Measurements from ENCODE around the gene ATP2B3. TPM values are rescaled to one million over a fixed set of nuclear protein-coding genes. Genes with fewer than 3 reads are reported as not detected.

The ATP2B3 gene
- total RNA-seq, 1 donor = not detected

DNA sequence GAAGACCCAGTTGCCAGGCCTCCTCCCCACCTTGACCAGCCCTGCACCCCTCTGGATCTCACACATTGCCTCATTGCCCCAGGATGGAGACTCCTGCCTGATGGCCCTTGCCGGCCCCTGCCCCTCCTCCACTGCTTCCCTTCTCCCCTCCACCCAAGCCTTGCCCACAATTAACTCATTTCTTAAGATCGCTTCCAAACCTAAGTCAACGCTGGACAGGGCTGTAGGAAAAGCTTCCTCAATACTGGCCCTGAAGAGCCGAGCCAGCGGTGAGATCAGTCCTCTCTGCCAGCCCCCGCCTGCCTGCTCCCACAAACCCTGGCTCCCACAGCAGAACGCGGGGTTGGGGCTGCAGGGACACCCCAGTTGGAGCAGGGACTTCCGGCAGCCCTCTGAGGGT is 39.5 kb upstream of the ATP2B3 start:
- DNase-seq (ENCODE audit: low read depth) = no peak
- no peak overlapping the region for H3K4me3 ChIP-seq (ENCODE audit: low read depth, low read length)
- TF ChIP-seq, protein P1, sequence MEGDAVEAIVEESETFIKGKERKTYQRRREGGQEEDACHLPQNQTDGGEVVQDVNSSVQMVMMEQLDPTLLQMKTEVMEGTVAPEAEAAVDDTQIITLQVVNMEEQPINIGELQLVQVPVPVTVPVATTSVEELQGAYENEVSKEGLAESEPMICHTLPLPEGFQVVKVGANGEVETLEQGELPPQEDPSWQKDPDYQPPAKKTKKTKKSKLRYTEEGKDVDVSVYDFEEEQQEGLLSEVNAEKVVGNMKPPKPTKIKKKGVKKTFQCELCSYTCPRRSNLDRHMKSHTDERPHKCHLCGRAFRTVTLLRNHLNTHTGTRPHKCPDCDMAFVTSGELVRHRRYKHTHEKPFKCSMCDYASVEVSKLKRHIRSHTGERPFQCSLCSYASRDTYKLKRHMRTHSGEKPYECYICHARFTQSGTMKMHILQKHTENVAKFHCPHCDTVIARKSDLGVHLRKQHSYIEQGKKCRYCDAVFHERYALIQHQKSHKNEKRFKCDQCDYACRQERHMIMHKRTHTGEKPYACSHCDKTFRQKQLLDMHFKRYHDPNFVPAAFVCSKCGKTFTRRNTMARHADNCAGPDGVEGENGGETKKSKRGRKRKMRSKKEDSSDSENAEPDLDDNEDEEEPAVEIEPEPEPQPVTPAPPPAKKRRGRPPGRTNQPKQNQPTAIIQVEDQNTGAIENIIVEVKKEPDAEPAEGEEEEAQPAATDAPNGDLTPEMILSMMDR (IDR thresholded peaks at IDR 0.05; ENCODE audit: insufficient read depth, low read depth, low read length) = no peak

DNA sequence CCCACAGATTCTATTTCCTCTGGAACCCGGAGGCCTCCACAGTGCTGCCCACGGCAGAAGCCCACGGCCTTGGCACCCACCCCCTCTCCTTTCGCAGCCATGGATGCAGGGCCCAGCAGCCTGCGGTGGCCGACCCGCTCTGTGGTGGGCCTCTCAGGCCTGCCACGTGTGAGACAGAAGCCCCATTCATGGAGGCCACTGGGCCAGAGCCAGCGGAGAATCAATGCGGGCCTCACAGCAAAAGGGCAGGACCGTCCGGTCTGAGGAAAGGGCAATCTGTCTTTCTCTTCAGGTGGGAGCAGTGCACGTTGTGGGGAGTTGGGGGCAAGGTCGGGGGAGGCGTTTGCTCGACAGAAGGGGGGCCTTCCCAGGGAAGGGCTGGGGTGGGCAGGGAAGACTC is 38.7 kb upstream of the ATP2B3 start:
- no peak for DNase-seq (ENCODE audit: low read depth)
- TF ChIP-seq, protein P1 (IDR thresholded peaks at IDR 0.05; ENCODE audit: insufficient read depth, low read depth, low read length) = no peak
- H3K4me3 ChIP-seq (ENCODE audit: low read depth, low read length) = no peak overlapping the region

DNA sequence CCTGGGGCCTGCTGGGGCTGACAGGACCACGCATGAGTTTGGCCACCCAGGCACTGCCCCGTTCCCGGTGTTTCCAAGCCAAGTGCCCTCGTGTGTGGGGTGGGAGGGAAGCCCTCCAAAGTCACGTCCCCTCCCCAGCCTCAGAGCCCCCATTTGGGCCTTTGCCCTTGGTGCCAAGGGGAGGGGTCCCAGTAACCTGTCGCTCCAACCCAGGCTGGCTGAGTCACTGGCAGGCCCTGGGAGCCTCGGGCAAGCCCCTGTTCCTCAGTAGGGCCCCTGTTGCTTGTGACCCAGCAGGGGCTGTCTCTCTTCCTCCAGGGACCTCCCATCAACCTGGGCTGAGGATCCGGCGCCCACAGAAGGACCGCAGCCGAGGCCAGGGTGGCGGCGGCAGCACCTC is 36.4 kb upstream of the ATP2B3 start:
- no peak for DNase-seq (ENCODE audit: low read depth)
- TF ChIP-seq, protein P1 (IDR thresholded peaks at IDR 0.05; ENCODE audit: insufficient read depth, low read depth, low read length) = no peak
- H3K4me3 ChIP-seq (ENCODE audit: low read depth, low read length) = no peak overlapping the region

DNA sequence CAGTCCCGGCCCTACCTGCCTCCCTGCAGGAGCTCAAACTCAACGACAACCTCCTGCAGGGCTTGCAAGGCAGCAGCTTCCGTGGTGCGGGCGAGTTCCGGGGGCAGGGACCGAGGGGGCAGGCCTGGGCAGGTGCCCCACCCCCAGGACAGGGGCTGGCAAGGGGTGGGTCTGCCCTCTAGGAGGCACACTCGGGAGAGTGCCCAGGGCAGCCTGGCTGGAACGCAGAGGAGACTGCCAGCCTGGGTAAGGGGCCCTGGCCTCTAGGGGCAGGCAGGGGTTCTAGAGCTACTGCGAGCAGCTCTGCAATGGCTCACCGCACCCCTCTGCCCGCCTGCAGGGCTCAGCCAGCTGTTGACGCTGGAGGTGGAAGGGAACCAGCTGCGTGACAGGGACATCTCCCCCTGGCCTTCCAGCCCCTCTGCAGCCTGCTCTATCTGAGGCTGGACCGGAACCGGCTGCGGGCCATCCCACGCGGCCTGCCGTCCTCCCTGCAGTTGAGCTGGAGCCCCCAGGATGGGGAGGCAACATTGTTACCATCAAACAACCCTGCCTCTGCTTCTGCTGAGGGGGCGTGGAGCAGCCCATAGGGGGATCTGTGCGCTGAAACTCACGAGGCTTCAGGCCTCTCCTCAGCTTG is 34.9 kb upstream of the ATP2B3 start:
- no peak overlapping the region for H3K4me3 ChIP-seq (ENCODE audit: low read depth, low read length)
- TF ChIP-seq, protein P1 (IDR thresholded peaks at IDR 0.05; ENCODE audit: insufficient read depth, low read depth, low read length) = no peak
- no peak for DNase-seq (ENCODE audit: low read depth)

DNA sequence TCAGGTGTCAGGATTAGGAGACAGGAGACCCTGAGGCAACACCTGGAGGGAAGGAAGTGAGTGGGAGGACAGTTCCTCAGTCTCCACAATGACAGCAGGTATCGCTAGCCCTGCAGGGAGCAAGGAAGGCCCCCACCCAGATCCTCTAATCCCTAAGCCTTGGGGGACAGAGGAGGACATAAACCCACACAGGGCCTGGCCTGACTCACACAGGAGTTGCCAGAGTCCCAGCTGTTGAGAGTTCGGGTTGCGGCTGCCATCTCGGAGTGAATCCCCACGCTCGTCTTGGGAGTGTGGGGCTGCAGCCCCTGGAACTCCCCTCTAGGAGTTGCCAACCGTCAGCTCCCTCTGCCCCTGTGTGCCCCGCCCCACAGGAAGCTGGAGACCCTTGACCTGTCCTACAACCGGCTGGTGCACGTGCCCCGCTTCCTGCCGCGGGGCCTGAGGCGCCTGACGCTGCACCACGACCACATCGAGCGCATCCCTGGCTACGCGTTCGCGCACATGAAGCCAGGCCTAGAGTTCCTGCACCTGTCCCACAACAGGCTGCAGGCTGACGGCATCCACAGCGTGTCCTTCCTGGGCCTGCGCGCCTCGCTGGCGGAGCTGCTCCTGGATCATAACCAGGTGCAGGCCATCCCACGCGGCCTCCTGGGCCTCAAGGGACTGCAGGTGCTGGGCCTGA is 31.9 kb upstream of the ATP2B3 start:
- no peak for DNase-seq (ENCODE audit: low read depth)
- TF ChIP-seq, protein P1 (IDR thresholded peaks at IDR 0.05; ENCODE audit: insufficient read depth, low read depth, low read length) = no peak
- H3K4me3 ChIP-seq (ENCODE audit: low read depth, low read length) = no peak overlapping the region

DNA sequence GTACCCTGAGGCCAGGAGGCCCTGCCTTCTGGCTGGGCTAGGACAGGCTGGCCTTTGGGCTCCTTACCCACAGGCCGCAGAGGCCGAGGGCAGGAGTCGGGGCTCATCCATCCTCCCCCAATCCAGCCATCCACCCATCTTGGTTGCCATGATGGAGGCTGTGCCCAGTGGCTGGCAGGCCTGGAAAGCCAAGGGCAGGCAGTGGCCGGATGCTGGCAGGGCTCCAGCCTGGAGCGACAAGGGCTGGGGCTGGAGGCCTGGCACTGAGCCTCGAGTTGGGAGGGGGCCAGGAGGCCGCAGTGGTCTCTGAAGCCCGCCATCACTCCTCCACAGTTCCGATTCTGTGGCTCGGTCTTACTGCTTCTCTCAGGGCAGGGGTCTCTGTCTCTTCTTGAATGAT is 31.3 kb upstream of the ATP2B3 start:
- DNase-seq (ENCODE audit: low read depth) = no peak
- TF ChIP-seq, protein P1 (IDR thresholded peaks at IDR 0.05; ENCODE audit: insufficient read depth, low read depth, low read length) = no peak
- no peak overlapping the region for H3K4me3 ChIP-seq (ENCODE audit: low read depth, low read length)
